ELF-1 (cell line): ENCODE measurements around the gene UGT3A2.
A peak's percentile ranks its signal among the peaks of the same experiment; 100 is the strongest.

ENCODE experiments used
- DNase-seq: peaks from one replicate; pipeline ENCODE4 v3.0.0-alpha.2; 2016; ENCODE audit warnings: low read depth, low spot score

UGT3A2 gene

DNA sequence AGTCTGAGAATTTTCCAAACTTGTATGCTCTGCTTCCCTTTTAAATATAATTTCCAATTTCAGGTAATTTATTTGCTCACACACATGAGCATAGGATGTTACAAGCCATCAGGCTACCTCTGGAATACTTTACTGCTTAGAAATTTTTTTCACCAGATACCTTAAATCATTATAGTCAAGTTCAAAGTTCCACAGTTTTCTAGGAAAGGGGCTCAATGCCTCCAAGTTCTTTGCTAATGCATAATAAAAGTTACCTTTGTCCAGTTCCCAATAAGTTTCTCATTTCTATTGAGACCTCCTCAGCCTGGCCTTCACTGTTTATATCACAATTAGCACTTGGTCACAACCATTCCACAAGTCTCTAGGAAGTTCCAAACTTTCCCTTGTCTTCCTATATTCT is 59.3 kb downstream of the UGT3A2 start:
- DNase-seq = no peak

DNA sequence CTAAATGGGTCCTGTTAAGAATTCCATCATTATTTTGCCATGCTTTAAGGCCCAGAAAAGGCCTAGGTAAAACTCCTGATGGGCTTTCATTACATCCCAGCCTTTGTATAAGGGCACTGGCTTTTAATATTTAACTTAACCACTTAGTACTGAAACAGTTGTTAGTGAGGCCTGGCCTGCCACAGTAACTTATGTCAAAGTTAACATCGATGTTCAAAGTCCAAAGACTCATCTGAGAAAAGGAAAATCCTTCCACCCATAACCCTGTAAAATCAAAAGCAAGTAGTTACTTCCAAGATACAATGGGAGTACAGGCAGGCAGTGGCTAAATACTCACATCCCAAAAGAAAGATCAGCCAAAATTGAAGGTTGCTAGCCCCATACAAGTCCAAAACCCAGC is 60.5 kb downstream of the UGT3A2 start:
- no peak for DNase-seq

DNA sequence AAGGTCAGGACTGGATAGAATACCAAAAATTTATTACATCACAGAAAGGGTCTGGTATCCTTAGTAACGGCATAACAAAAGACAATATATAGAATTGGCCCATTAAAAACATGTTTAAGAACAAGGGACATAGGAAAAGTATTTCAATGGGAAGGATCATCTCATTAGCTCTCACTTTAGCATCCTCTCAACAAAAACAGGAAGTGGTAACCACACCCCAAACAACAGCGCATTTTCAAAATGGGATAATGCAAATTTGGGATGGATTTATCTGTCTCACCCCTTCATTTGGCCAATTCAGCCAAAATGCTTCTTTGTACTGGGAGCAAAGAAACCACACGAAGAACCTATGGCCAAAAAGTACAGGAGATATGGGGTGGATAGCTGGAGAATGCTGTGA is 65.7 kb downstream of the UGT3A2 start:
- DNase-seq = no peak

DNA sequence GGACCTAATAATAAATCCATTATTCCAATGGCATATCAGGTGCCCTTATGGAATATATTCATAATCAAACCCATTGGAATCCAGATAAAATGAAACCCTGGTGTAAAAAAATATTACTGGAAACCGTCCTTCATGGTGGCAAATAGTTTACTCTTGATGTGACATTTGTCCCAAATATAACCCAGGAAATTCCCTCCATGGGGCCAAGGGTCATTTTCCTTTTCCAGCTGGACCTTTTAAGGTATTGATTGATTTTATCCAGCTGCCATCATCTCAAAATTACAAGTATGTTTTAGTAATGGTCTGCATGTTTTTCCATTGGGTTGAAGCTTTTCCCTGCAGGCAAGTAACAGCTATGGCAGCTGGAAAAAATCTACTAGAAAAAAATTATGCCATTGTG is 67.1 kb downstream of the UGT3A2 start:
- no peak for DNase-seq

DNA sequence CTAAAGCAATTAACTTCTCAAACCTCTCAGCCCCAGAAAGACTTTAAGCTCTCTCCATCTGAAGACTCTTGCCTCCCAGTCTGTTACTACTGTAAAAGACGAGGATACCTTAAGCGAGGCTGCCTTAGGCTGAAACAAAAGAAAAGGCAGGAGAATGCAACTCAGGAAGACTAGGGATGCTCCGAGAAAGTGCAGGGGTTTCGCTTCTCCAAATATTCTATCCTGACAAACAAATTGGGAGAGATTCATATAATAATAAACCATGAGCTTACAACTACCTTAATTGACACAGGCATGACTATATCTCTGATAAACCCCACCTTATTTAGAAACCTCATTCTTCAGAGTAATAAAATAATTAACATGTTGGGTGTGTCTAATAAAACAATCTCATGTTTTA is 70.6 kb downstream of the UGT3A2 start:
- no peak for DNase-seq

DNA sequence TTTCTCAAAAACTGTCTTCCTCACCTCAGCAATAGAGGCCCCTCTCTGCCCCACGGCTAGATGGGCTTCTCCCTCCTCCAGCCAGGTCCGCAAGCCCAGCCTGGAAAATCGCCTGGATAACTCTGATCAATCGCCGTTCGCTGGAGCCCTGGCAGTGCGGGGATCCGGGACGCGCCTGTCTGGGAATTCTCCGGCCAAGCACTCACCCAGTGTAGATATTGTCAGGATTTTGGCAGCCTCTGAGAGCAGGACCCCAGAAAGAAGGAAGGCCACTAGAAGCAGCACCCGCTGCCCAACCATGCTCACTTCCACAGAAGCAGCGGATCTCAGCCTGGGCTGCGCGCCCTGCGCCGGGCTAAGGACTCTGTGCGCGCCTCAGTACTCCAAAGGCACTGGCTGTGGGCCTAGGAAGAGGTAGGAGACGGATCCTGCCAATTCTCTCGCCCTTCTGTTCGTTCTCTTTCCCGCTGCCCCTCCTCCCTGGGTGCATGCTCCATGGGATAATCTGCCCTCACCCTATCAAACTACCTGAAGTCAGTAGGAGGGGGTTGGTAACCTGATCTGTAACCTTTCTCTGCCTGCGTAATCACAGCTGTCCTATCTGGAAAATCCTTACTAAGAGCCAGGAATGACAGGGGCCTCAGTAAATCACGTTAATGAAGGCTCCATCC is 75.6 kb downstream of the UGT3A2 start, which contains the start of gene UGT3A1:
UGT3A1 (minus strand) TSS at position 450 of the 671 bp plus-strand sequence; CDS start at position 300, 150 bp downstream.
- peak; percentile 83 for DNase-seq

DNA sequence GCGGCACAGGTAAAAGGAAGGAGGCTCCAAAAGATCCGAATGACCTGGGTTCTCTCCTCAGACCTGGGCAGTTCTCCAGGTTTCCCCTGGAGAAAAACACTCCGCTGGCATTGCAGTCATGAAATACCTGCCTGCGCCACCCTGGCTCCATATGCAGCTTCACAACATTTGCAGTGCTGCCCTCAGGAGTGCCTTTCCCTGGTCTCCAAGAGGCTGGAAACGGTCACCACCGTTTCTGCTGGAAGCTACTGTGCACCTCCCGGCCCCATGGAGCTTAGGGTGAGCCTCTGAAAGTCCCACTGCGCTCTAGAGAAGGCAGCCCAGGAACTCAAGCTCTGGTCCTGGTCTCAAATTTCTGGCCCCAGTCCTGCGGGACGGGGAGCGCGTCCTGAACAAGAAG is 76.2 kb downstream of the UGT3A2 start:
- DNase-seq = no peak

DNA sequence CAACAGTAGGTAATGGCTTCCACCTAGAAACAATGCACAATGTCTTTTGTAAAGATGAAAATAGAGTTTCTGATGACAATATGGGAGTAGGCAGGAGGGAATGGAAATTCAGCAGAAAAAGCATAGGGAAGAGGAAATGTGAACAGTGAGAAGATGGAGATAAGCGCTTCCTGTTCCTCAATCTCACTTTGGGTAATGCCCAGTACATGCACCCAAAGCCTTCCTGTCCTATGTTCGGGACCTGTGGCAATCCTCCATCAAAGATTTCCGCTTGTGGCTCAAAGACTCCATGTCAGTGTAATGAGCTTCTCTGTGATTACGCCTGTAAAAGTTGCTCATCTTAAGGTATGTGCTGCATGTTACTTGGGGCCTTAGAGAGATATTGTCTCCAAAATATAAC is 78.2 kb downstream of the UGT3A2 start:
- DNase-seq = no peak

DNA sequence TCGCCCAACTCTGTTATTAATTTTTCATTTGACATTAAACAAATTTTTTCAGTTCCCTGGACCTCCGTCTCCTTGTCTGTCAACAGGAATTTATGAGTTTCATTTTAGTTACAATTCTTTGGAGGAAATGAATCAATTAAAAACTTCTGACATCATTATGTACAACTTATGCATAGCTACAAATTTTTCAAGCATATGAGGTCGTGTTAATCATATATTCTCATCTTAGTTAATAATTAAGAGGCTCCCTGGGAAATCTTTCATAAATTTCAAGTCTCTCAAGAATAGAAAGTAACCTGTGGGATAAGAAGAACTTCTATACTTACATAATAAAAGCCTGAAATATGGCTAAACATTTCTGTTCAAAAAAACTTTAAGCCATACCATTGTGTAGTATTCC is 78.9 kb downstream of the UGT3A2 start:
- no peak for DNase-seq
